Ovary (tissue), 9 donors: ENCODE results near the gene PATJ. TPM values are rescaled to one million over a fixed set of nuclear protein-coding genes. Genes with fewer than 3 reads are reported as not detected.

Experiments used
- DNase-seq, 5 donors: peaks; one replicate each; pipeline ENCODE4 v3.0.0-alpha.2; 2019 to 2020
- H3K27ac ChIP-seq, 2 donors: fragments of 200-600 bp; one replicate each; pipeline versions ENCODE4 v1.5.1 to v1.8.0; 2019 to 2022
- H3K27me3 ChIP-seq: fragments of 200-600 bp; one replicate; pipeline ENCODE4 v1.8.0; 2022
- H3K36me3 ChIP-seq: fragments of 200-600 bp; sonication (generic); one replicate; pipeline ENCODE4 v1.5.1; 2019
- H3K4me1 ChIP-seq: one replicate; pipeline ENCODE4 v1.8.1; 2013; ENCODE audit warnings: mild to moderate bottlenecking, moderate library complexity; ENCODE audit not compliant: insufficient read depth
- H3K4me3 ChIP-seq: fragments of 200-600 bp; sonication (generic); one replicate; pipeline ENCODE4 v1.5.1; 2017
- H3K9me3 ChIP-seq, 2 donors: fragments of 200-600 bp in 1 of 2; sonication (generic) in 1 of 2; one replicate each; pipeline versions ENCODE4 v1.5.1 to v1.8.1; 2013 to 2019; ENCODE audit warnings: mild to moderate bottlenecking in 1 of 2, moderate library complexity in 1 of 2
- CTCF ChIP-seq, 3 donors: fragments of 450-650 bp in 2 of 3; fragments of 200-600 bp in 1 of 3; IDR thresholded peaks; one replicate each; pipeline versions ENCODE4 v1.5.1 to v1.8.0; 2016 to 2022; ENCODE audit warnings: antibody characterized with exemption in 3 of 3, mild to moderate bottlenecking in 1 of 3
- EP300 ChIP-seq: sonication (generic); formaldehyde crosslinking; IDR thresholded peaks from one replicate; pipeline ENCODE4 v1.6.1; 2017; ENCODE audit warnings: antibody characterized with exemption
- POLR2A ChIP-seq: fragments of 450-650 bp; IDR thresholded peaks from one replicate; pipeline ENCODE4 v1.6.1; 2017; ENCODE audit warnings: antibody characterized with exemption, mild to moderate bottlenecking, moderate library complexity
- WGBS, 3 donors: extraction: QIAGEN DNeasy Blood & Tissue Kit in 1 of 3; methylation state at CpG; one replicate each; pipeline versions ENCODE4 v1.1.5 to v1.1.7; 2013 to 2017; 5-methylcytosine and 5-hydroxymethylcytosine counted together
- intact Hi-C, 4 donors: fragments of 100-400 bp; cut with DNase I; formaldehyde crosslinking; loops; one replicate each; pipeline versions ENCODE4 v1.11.0 to v1.15.1; 2022 to 2023
- polyA plus RNA-seq, 2 donors: library from polyadenylated mRNA; stranded (reverse); fragments of 200-250 nt in 1 of 2; fragments of 350-450 nt in 1 of 2; fragmentation: Illumina TruSeq in 1 of 2; extraction: RNeasy Lipid Tissue Mini Kit (QIAGEN cat#74804) in 1 of 2; gene quantifications; one replicate each; pipeline ENCODE4 v1.2.3, GENCODE V29; 2013 to 2014
- total RNA-seq, 7 donors: library from RNA; depleted of rRNA in 2 of 7; stranded (reverse); fragments of >200 nt in 2 of 7; fragmentation: NEBNext Ultra II Directional in 3 of 7; extraction: Animal tissue kit (Norgen Biotek cat#: 25700) in 3 of 7; gene quantifications; one replicate each; pipeline versions ENCODE4 v1.1.0 to v1.2.4, GENCODE V29; 2016 to 2023
- donor health status: DM: no; HTN: no; CAD: no; lungs with moderate emphysema.
- donor health status: DM: no; HTN: no; CAD: no.
- donor health status: Bipolar disorder and iron deficiency.
- donor health status: DM: yes; HTN: yes; CAD: no.
- donor health status: DM: no; HTN: no; CAD: no.
- donor health status: DM: yes; HTN: yes; CAD: no.

PATJ gene
- total and polyA plus RNA-seq, 9 donors = 7.6 to 60.1 (median 25.5) TPM

GRCh38 chr1:62082456-62083363, 340.4 kb downstream of the PATJ start:
- Histone ChIP-seq H3K9me3 (no peaks in the 10 kb centered on the region), H3K27me3 (no peaks in the 10 kb centered on the region), H3K4me1 (no peaks in the 10 kb centered on the region), H3K27ac (no peak overlapping the region), H3K36me3 (no peaks in the 10 kb centered on the region), H3K4me3 (no peak overlapping the region)
- peak; percentile 17 to 52 (median 38) for DNase-seq
- intact Hi-C loops = no loop called here
- 76 to 78% (median 78%) methylated on average over 14 of the region's 14 CpGs for WGBS, 3 donors
- no peak for TF ChIP-seq POLR2A
- TF ChIP-seq CTCF (IDR thresholded peaks at IDR 0.05) = peak; percentile 61 to 67 (median 65)

- H3K27me3 ChIP-seq = no peaks in the 10 kb centered on the region
- intact Hi-C loops = no loop called here
- no peak overlapping the region for H3K4me3 ChIP-seq
- no peaks in the 10 kb centered on the region for H3K9me3 ChIP-seq
- no peak for DNase-seq
- no peaks in the 10 kb centered on the region for H3K4me1 ChIP-seq
- no peaks in the 10 kb centered on the region for H3K36me3 ChIP-seq
- no peak overlapping the region for H3K27ac ChIP-seq
- WGBS, 3 donors = 60 to 70% (median 63%) methylated on average over 9 of the region's 9 CpGs
- TF ChIP-seq EP300 (no peak), POLR2A (no peak), CTCF (IDR thresholded peaks at IDR 0.05) (no peak)
Observed at GRCh38 chr1:62084310-62084890, 342.1 kb downstream of the PATJ start.

GRCh38 chr1:62088439-62088838, 346.2 kb downstream of the PATJ start:
- Histone ChIP-seq H3K4me1 (peaks cover 3% of the 10 kb centered on the region), H3K36me3 (no peaks in the 10 kb centered on the region), H3K27me3 (no peaks in the 10 kb centered on the region), H3K27ac (no peak overlapping the region), H3K4me3 (no peak overlapping the region), H3K9me3 (no peaks in the 10 kb centered on the region)
- no peak for DNase-seq
- TF ChIP-seq EP300 = no peak
- TF ChIP-seq POLR2A = no peak
- no peak for TF ChIP-seq CTCF (IDR thresholded peaks at IDR 0.05)
- intact Hi-C loops = loop anchor here in 1 of 4 donors (5.0 kb wide), 1 partner anchor 44 kb away; no protein-coding TSS in a partner anchor

DNA sequence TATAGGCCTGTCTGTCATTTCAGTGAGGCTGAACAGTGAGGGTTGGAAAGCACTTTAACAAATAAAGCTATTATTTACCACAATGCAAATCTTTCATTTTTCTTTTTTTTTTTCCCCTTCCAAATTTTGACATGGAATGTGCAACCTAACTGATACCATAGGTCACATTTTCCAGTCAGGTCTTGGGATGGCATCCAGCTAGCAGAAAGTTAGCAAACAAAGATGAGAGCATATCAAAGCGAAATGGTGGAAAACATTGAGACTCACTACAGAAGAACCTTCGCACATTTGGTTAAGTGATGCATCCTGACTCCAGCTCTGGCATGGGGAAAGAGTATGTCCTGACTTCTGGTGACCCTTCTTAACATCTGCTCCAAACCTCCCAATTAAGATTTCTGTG, 347.3 kb downstream of the PATJ start:
- no peaks in the 10 kb centered on the region for H3K9me3 ChIP-seq
- WGBS, 3 donors = 69 to 76% (median 71%) methylated on average over 2 of the region's 2 CpGs
- H3K27me3 ChIP-seq = no peaks in the 10 kb centered on the region
- peaks cover 3% of the 10 kb centered on the region for H3K4me1 ChIP-seq
- no peaks in the 10 kb centered on the region for H3K36me3 ChIP-seq
- no peak overlapping the region for H3K27ac ChIP-seq
- DNase-seq = no peak
- intact Hi-C loops = loop anchor here in 1 of 4 donors (5.0 kb wide), 1 partner anchor 43 kb away; no protein-coding TSS in a partner anchor
- no peak for TF ChIP-seq CTCF (IDR thresholded peaks at IDR 0.05)
- TF ChIP-seq POLR2A = no peak
- TF ChIP-seq EP300 = no peak
- H3K4me3 ChIP-seq = no peak overlapping the region
